IMR-90 (cell line): Measurements from ENCODE around the gene PBX3.

Experiments used
- BHLHE40 ChIP-seq: fragments of 150-350 bp; IDR thresholded peaks from 2 replicates; pipeline ENCODE4 v1.6.1; 2016; ENCODE audit warnings: mild to moderate bottlenecking, low read depth, low read length
- CHD1 ChIP-seq: IDR thresholded peaks from 2 replicates; pipeline ENCODE4 v1.6.1; 2012; ENCODE audit warnings: low read depth, low read length, improper control_type of control experiment
- FOS ChIP-seq: fragments of 150-350 bp; IDR thresholded peaks from 2 replicates; pipeline ENCODE4 v1.6.1; 2016; ENCODE audit warnings: low read depth, low read length
- MAFK ChIP-seq: IDR thresholded peaks from 2 replicates; pipeline ENCODE4 v1.6.1; 2012; ENCODE audit warnings: low read depth, low read length, improper control_type of control experiment
- MAZ ChIP-seq: IDR thresholded peaks from 2 replicates; pipeline ENCODE4 v1.6.1; 2012; ENCODE audit warnings: low read depth, mild to moderate bottlenecking, low read length, improper control_type of control experiment, moderate library complexity, borderline replicate concordance
- MXI1 ChIP-seq: IDR thresholded peaks from 2 replicates; pipeline ENCODE4 v1.6.1; 2012; ENCODE audit warnings: low read depth, mild to moderate bottlenecking, low read length, moderate library complexity, borderline replicate concordance
- NFE2L2 ChIP-seq: fragments of 150-350 bp; IDR thresholded peaks from 2 replicates; pipeline ENCODE4 v1.6.1; 2016; ENCODE audit warnings: low read depth, mild to moderate bottlenecking, low read length
- POLR2A ChIP-seq: IDR thresholded peaks from 2 replicates; pipeline ENCODE4 v1.6.1; 2012; ENCODE audit warnings: mild to moderate bottlenecking, low read depth, low read length
- RAD21 ChIP-seq: IDR thresholded peaks from 2 replicates; pipeline ENCODE4 v1.6.1; 2012; ENCODE audit warnings: low read length, improper control_type of control experiment
- RCOR1 ChIP-seq: IDR thresholded peaks from 2 replicates; pipeline ENCODE4 v1.6.1; 2012; ENCODE audit warnings: mild to moderate bottlenecking, low read length, improper control_type of control experiment; ENCODE audit not compliant: insufficient replicate concordance
- RFX5 ChIP-seq: IDR thresholded peaks from 2 replicates; pipeline ENCODE4 v1.8.0; 2012; ENCODE audit warnings: low read depth, mild to moderate bottlenecking, low read length, moderate library complexity
- USF2 ChIP-seq: fragments of 150-350 bp; IDR thresholded peaks from 2 replicates; pipeline ENCODE4 v1.6.1; 2017; ENCODE audit warnings: mild to moderate bottlenecking, antibody characterized with exemption, low read length, low read depth
- TF ChIP-seq, protein P1 (sequence below): conservative IDR thresholded peaks from 2 replicates; pipeline ENCODE4 v1.5.1; 2012; ENCODE audit warnings: mild to moderate bottlenecking, low read depth, low read length, improper control_type of control experiment

GRCh38 chr9:125956102-125956501, 208.9 kb downstream of the PBX3 start:
- TF ChIP-seq BHLHE40 = no peak
- TF ChIP-seq POLR2A = no peak
- no peak for TF ChIP-seq FOS
- TF ChIP-seq USF2 = no peak
- TF ChIP-seq MAZ = no peak
- TF ChIP-seq MXI1 = no peak
- TF ChIP-seq RCOR1 = no peak
- TF ChIP-seq RFX5 = no peak
- TF ChIP-seq MAFK = no peak
- TF ChIP-seq, protein P1, sequence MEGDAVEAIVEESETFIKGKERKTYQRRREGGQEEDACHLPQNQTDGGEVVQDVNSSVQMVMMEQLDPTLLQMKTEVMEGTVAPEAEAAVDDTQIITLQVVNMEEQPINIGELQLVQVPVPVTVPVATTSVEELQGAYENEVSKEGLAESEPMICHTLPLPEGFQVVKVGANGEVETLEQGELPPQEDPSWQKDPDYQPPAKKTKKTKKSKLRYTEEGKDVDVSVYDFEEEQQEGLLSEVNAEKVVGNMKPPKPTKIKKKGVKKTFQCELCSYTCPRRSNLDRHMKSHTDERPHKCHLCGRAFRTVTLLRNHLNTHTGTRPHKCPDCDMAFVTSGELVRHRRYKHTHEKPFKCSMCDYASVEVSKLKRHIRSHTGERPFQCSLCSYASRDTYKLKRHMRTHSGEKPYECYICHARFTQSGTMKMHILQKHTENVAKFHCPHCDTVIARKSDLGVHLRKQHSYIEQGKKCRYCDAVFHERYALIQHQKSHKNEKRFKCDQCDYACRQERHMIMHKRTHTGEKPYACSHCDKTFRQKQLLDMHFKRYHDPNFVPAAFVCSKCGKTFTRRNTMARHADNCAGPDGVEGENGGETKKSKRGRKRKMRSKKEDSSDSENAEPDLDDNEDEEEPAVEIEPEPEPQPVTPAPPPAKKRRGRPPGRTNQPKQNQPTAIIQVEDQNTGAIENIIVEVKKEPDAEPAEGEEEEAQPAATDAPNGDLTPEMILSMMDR = no peak
- TF ChIP-seq NFE2L2 = no peak
- TF ChIP-seq CHD1 = no peak
- no peak for TF ChIP-seq RAD21
